Colonic mucosa (tissue), 4 donors: ENCODE data around the gene AFF2. TPM values are rescaled to one million over a fixed set of nuclear protein-coding genes. Genes with fewer than 3 reads are reported as not detected.

Experiments
- DNase-seq: peaks from one replicate; pipeline ENCODE4 v3.0.0-alpha.2; 2020
- H3K27ac ChIP-seq: fragments of 200-600 bp; one replicate; pipeline ENCODE4 v1.8.0; 2021
- H3K27me3 ChIP-seq: fragments of 200-600 bp; one replicate; pipeline ENCODE4 v1.8.0; 2021
- H3K36me3 ChIP-seq: fragments of 200-600 bp; one replicate; pipeline ENCODE4 v1.8.0; 2021
- H3K4me1 ChIP-seq: fragments of 200-600 bp; one replicate; pipeline ENCODE4 v1.8.0; 2021; ENCODE audit warnings: mild to moderate bottlenecking
- H3K4me3 ChIP-seq: fragments of 200-600 bp; one replicate; pipeline ENCODE4 v1.8.0; 2021
- H3K9ac ChIP-seq, 2 donors: one replicate each; pipeline ENCODE4 v1.7.0; 2013; ENCODE audit warnings: control low read depth in 2 of 2, low read depth in 2 of 2, low read length in 2 of 2
- H3K9me3 ChIP-seq: fragments of 200-600 bp; one replicate; pipeline ENCODE4 v1.8.0; 2021
- intact Hi-C: fragments of 100-400 bp; cut with DNase I; formaldehyde crosslinking; loops from one replicate; pipeline ENCODE4 v1.14.1; 2022
- total RNA-seq, 2 donors: library from RNA; stranded (reverse); fragmentation: NEBNext Ultra II Directional in 1 of 2; extraction: Animal tissue kit (Norgen Biotek cat#: 25700) in 1 of 2; gene quantifications; one replicate each; pipeline ENCODE4 v1.2.1, GENCODE V29; 2021
- TF ChIP-seq, protein P1 (sequence below): fragments of 200-600 bp; IDR thresholded peaks from one replicate; pipeline ENCODE4 v1.8.0; 2022; ENCODE audit warnings: antibody characterized with exemption, mild to moderate bottlenecking
- donor health status: healthy.
- donor health status: DM: no; HTN: no; CAD: no.
- donor health status: DM: no; HTN: no; CAD: no.

AFF2 gene
- total RNA-seq, 2 donors from 2014 or later: 0.05 to 0.12 TPM

DNA sequence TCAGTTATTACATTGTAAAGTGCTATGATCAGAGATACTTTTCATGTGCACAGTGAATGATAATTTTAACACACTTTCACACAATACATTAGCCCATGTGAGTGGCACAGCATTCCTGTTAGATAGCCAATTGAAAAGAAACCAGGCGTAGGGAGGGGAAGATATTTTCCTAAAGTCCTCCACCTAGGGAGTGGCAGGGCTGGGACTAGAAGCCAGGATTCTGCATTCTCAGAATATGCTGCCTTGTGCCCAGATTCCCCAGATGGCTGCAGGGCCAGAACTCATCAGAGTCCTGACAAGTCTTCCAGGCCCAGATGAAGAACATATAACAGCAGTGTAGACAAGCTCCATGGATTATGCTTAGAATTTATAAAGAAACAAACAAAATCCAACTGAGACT, 350.2 kb downstream of the AFF2 start:
- intact Hi-C loops: no loop called here
- Histone ChIP-seq H3K9me3 (no peaks in the 10 kb centered on the region), H3K36me3 (no peaks in the 10 kb centered on the region), H3K27ac (no peak overlapping the region), H3K27me3 (no peaks in the 10 kb centered on the region), H3K9ac (no peak overlapping the region), H3K4me3 (no peak overlapping the region), H3K4me1 (no peaks in the 10 kb centered on the region)
- TF ChIP-seq, protein P1, sequence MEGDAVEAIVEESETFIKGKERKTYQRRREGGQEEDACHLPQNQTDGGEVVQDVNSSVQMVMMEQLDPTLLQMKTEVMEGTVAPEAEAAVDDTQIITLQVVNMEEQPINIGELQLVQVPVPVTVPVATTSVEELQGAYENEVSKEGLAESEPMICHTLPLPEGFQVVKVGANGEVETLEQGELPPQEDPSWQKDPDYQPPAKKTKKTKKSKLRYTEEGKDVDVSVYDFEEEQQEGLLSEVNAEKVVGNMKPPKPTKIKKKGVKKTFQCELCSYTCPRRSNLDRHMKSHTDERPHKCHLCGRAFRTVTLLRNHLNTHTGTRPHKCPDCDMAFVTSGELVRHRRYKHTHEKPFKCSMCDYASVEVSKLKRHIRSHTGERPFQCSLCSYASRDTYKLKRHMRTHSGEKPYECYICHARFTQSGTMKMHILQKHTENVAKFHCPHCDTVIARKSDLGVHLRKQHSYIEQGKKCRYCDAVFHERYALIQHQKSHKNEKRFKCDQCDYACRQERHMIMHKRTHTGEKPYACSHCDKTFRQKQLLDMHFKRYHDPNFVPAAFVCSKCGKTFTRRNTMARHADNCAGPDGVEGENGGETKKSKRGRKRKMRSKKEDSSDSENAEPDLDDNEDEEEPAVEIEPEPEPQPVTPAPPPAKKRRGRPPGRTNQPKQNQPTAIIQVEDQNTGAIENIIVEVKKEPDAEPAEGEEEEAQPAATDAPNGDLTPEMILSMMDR: no peak
- no peak for DNase-seq

DNA sequence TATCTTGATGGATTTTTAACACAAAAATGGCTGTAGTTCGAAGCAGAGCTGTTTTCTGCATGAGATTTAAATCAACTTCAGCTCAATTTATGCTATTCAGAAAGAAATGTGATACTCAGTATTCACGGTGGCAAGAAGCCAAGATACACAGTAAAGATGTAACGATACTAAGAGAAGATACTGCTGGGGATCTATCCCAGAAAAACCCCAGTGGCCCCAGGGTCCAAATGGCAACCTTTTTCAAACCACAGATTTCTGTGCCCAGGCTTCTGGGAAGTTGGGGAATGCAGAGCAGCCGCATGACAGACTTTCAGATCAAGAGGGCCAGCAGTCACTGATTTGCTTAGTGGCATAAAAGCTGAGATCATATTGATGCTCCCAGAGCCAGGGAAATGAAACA, 353.9 kb downstream of the AFF2 start:
- H3K36me3 ChIP-seq: no peaks in the 10 kb centered on the region
- intact Hi-C loops: no loop called here

DNA sequence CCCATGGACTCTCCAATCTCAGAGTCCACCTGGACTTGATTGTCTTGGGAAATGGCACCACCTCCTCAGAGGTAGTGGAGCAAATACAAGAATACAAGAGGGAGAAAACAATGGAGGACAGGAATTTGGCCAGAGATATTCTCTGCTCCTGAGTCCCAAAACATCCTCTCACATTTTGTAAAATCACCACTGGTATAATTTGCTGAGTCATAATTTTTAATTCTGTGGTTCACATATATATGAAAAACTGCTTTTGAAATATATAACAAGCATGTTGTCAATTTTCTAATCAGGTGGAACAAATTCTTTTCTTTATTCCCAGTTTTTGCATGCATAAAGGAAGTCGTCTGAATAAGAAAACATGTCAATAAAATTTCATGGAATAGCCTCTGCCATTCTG, 356.1 kb downstream of the AFF2 start:
- Histone ChIP-seq H3K4me3 (no peak overlapping the region), H3K27ac (no peak overlapping the region), H3K36me3 (no peaks in the 10 kb centered on the region), H3K4me1 (no peaks in the 10 kb centered on the region), H3K9ac (no peak overlapping the region), H3K9me3 (no peaks in the 10 kb centered on the region), H3K27me3 (no peaks in the 10 kb centered on the region)
- intact Hi-C loops: no loop called here
- TF ChIP-seq, protein P1: no peak
- DNase-seq: no peak

More for the DNA sequence above, 353.9 kb downstream of the AFF2 start:
- H3K4me3 ChIP-seq: no peak overlapping the region
- TF ChIP-seq, protein P1: no peak
- no peak for DNase-seq
- no peak overlapping the region for H3K27ac ChIP-seq
- H3K9ac ChIP-seq: no peak overlapping the region
- no peaks in the 10 kb centered on the region for H3K9me3 ChIP-seq
- no peaks in the 10 kb centered on the region for H3K27me3 ChIP-seq
- H3K4me1 ChIP-seq: no peaks in the 10 kb centered on the region

DNA sequence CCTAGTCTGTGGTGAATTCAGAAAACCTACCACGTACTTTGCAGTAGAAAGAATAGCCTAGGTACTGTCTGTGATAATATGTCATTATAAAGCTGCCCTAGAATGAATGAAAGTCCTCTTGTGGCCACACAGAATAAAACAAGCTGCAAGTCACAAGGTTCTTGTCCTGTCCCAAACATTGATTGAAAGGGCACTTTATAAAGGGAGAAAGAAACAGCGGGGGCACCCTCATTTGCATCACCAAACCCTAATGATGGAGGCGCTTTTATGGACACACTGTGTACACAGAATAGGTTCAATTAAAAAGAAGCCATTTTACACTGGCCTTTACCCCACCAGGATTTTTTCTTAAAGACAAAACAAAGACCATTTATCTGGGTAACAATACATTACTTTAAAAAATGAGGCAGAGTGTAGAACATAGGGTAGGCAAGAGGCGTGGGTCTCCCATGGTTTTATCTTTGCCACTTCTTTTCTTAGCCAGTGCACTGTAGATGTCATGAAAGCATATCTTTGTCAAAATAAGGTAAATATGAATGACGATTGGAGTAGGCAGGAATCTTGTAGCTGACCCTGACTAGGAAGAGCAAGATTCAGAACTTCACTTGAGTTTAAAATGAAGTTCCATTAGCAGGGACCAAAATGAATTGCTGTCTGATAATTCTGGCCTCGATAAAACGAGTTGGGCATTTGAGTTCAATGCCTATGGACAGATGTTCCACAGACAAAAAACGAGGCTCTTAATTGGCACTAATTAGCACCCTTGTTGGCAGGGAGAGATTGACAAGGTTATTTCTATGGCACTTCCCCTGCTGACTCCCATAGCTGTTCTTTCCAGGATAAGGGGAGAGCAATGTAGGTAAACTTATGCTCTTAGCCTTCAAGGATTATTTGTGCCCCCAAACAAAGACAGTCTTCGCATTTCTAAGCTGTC, 365.1 kb downstream of the AFF2 start:
- intact Hi-C loops: no loop called here
- H3K4me1 ChIP-seq: no peaks in the 10 kb centered on the region

DNA sequence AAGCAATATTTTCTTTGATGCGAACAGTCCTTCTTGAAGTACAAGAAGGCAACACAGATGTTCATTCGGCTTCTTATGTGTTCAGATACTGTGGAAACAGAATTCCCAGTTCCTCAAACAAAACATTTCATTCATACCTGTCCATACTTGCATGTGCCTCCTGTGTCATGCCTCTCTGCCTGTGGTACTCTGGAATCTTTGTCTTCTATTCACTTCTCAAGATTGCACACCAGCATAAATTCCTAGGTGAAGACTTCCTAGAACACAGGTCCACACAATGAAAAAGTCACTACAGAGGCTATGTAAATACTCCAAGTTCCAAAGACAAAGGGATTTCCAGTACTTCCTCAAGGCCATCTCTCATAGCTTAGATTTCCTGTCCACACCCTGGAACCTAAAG, 367.2 kb downstream of the AFF2 start:
- no peak for DNase-seq
- Histone ChIP-seq H3K36me3 (no peaks in the 10 kb centered on the region), H3K27ac (no peak overlapping the region), H3K9me3 (no peaks in the 10 kb centered on the region), H3K4me1 (no peaks in the 10 kb centered on the region), H3K9ac (no peak overlapping the region), H3K27me3 (peaks cover under 1% of the 10 kb centered on the region), H3K4me3 (no peak overlapping the region)
- intact Hi-C loops: no loop called here
- TF ChIP-seq, protein P1: no peak

More for the DNA sequence above, 365.1 kb downstream of the AFF2 start:
- TF ChIP-seq, protein P1: no peak
- H3K4me3 ChIP-seq: no peak overlapping the region
- H3K9ac ChIP-seq: no peak overlapping the region
- peaks cover 4% of the 10 kb centered on the region for H3K27me3 ChIP-seq
- no peak for DNase-seq
- no peaks in the 10 kb centered on the region for H3K36me3 ChIP-seq
- H3K27ac ChIP-seq: no peak overlapping the region
- H3K9me3 ChIP-seq: no peaks in the 10 kb centered on the region
